HCT116 (cell line): ENCODE measurements around the gene NSD2.

Experiments
- CTCF ChIP-seq, 3 experiments: fragments of 200-600 bp in 1 of 3; sonication (generic) in 1 of 3; IDR thresholded peaks in 2 of 3; conservative IDR thresholded peaks in 1 of 3; 2 replicates each; pipeline ENCODE4 v1.5.1; 2012 to 2017; ENCODE audit warnings: low read depth in 2 of 3, low read length in 2 of 3, antibody characterized with exemption in 1 of 3, borderline replicate concordance in 1 of 3, control low read depth in 1 of 3, mild to moderate bottlenecking in 1 of 3, mixed read lengths in 1 of 3, mixed run types in 1 of 3, moderate library complexity in 1 of 3; ENCODE audit not compliant: insufficient read depth in 1 of 3
- EZH2 ChIP-seq: fragments of 200-600 bp; sonication (generic); IDR thresholded peaks from 2 replicates; pipeline ENCODE4 v1.6.1; 2017; ENCODE audit warnings: antibody characterized with exemption, mixed run types
- POLR2A ChIP-seq: IDR thresholded peaks from 2 replicates; pipeline ENCODE4 v1.7.0; 2011; ENCODE audit warnings: borderline replicate concordance; ENCODE audit not compliant: insufficient read depth, insufficient read length; ENCODE audit errors: extremely low read depth
- POLR2AphosphoS5 ChIP-seq: IDR thresholded peaks from 2 replicates; pipeline ENCODE4 v1.6.1; 2011; ENCODE audit warnings: mild to moderate bottlenecking, low read depth, low read length, moderate library complexity
- SRF ChIP-seq: IDR thresholded peaks from 2 replicates; pipeline ENCODE4 v1.6.1; 2012; ENCODE audit warnings: low read depth
- ZFX ChIP-seq: fragments of 450-650 bp; IDR thresholded peaks from 2 replicates; pipeline ENCODE4 v1.6.1; 2017
- TF ChIP-seq, protein P1 (sequence below): IDR thresholded peaks from 2 replicates; pipeline ENCODE4 v1.6.1; 2011; ENCODE audit warnings: mild to moderate bottlenecking, low read length, moderate library complexity; ENCODE audit not compliant: insufficient replicate concordance; ENCODE audit errors: extremely low read depth

DNA sequence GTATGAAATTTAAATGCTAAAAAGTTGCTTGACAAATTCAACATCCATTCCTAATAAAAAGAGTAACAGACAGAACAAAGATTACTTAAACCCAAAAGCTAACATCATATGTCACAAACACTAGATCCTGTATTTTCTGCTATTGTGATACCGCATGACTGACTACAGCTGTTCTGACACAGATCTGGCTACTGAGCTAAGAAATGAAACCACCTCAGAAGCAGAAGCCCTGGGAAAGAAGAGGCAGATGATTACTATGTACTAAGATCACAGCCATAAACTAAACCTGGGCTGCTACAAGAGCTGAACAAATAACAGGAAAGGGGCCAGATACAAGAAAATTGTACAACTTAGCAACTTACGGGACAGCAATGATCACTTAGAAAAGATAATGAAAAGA, 24.6 kb upstream of the NSD2 start:
- TF ChIP-seq EZH2 = no peak
- TF ChIP-seq, protein P1, sequence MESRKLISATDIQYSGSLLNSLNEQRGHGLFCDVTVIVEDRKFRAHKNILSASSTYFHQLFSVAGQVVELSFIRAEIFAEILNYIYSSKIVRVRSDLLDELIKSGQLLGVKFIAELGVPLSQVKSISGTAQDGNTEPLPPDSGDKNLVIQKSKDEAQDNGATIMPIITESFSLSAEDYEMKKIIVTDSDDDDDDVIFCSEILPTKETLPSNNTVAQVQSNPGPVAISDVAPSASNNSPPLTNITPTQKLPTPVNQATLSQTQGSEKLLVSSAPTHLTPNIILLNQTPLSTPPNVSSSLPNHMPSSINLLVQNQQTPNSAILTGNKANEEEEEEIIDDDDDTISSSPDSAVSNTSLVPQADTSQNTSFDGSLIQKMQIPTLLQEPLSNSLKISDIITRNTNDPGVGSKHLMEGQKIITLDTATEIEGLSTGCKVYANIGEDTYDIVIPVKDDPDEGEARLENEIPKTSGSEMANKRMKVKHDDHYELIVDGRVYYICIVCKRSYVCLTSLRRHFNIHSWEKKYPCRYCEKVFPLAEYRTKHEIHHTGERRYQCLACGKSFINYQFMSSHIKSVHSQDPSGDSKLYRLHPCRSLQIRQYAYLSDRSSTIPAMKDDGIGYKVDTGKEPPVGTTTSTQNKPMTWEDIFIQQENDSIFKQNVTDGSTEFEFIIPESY = no peak
- no peak for TF ChIP-seq CTCF (IDR thresholded peaks at IDR 0.05 in 2 of 3, conservative IDR thresholded peaks at IDR 0.05 in 1 of 3; ENCODE audit: borderline replicate concordance in 1 of 3, insufficient read depth in 1 of 3, low read depth in 2 of 3, low read length in 2 of 3)
- TF ChIP-seq POLR2A = no peak
- TF ChIP-seq POLR2AphosphoS5 = no peak
- TF ChIP-seq ZFX = no peak
- TF ChIP-seq SRF = no peak
